Trophoblast cell (in vitro differentiated cells and primary cell): ENCODE results near the gene UCMA.

Experiments
- DNase-seq, 2 donors: peaks; one replicate each; pipeline ENCODE4 v3.0.0-alpha.2; 2016
- H2AFZ ChIP-seq: 2 replicates; pipeline ENCODE4 v1.6.1; 2013; ENCODE audit warnings: low read length, moderate library complexity, mild to moderate bottlenecking; ENCODE audit not compliant: insufficient read depth, poor library complexity
- H2AK5ac ChIP-seq: 2 replicates; pipeline ENCODE4 v1.6.1; 2013; ENCODE audit warnings: mild to moderate bottlenecking, low read length
- H2BK120ac ChIP-seq: 2 replicates; pipeline ENCODE4 v1.6.1; 2013; ENCODE audit warnings: low read length, mild to moderate bottlenecking, moderate library complexity; ENCODE audit not compliant: insufficient read depth, poor library complexity
- H2BK12ac ChIP-seq: 2 replicates; pipeline ENCODE4 v1.6.1; 2013; ENCODE audit warnings: mild to moderate bottlenecking, low read length, moderate library complexity
- H2BK5ac ChIP-seq: 2 replicates; pipeline ENCODE4 v1.6.1; 2013; ENCODE audit warnings: low read length, low read depth, moderate library complexity, mild to moderate bottlenecking; ENCODE audit not compliant: poor library complexity
- H3K14ac ChIP-seq: 2 replicates; pipeline ENCODE4 v1.6.1; 2013; ENCODE audit warnings: mild to moderate bottlenecking, low read length
- H3K18ac ChIP-seq: 2 replicates; pipeline ENCODE4 v1.6.1; 2013; ENCODE audit warnings: mild to moderate bottlenecking, low read length
- H3K23ac ChIP-seq: 2 replicates; pipeline ENCODE4 v1.6.1; 2013; ENCODE audit warnings: low read length
- H3K27ac ChIP-seq: 2 replicates; pipeline ENCODE4 v1.5.1; 2013; ENCODE audit warnings: low read depth, mild to moderate bottlenecking, inconsistent platforms, low read length, moderate library complexity
- H3K27me3 ChIP-seq: 2 replicates; pipeline ENCODE4 v1.6.1; 2013; ENCODE audit warnings: inconsistent platforms, mild to moderate bottlenecking, low read length, moderate library complexity; ENCODE audit not compliant: insufficient read depth
- H3K36me3 ChIP-seq, 2 experiments: 1 replicate in 1 of 2; 2 replicates in 1 of 2; pipeline ENCODE4 v1.6.1; 2013; ENCODE audit warnings: low read length in 2 of 2, mild to moderate bottlenecking in 2 of 2, moderate library complexity in 1 of 2; ENCODE audit not compliant: insufficient read depth in 2 of 2, control insufficient read depth in 1 of 2
- H3K4ac ChIP-seq: 2 replicates; pipeline ENCODE4 v1.6.1; 2013; ENCODE audit warnings: low read depth, mild to moderate bottlenecking, low read length, moderate library complexity
- H3K4me1 ChIP-seq, 2 experiments: 1 replicate in 1 of 2; 2 replicates in 1 of 2; pipeline ENCODE4 v1.6.1; 2013; ENCODE audit warnings: low read length in 2 of 2, mild to moderate bottlenecking in 2 of 2, moderate library complexity in 1 of 2; ENCODE audit not compliant: insufficient read depth in 2 of 2, control insufficient read depth in 1 of 2
- H3K4me2 ChIP-seq: 2 replicates; pipeline ENCODE4 v1.6.1; 2013; ENCODE audit warnings: inconsistent platforms, mild to moderate bottlenecking, low read length, moderate library complexity
- H3K4me3 ChIP-seq: 2 replicates; pipeline ENCODE4 v1.5.1; 2013; ENCODE audit warnings: mild to moderate bottlenecking, low read depth, low read length, inconsistent platforms
- H3K79me1 ChIP-seq: one replicate; pipeline ENCODE4 v1.6.1; 2013; ENCODE audit warnings: low read length
- H3K79me2 ChIP-seq: 2 replicates; pipeline ENCODE4 v1.6.1; 2013; ENCODE audit warnings: low read length, mild to moderate bottlenecking; ENCODE audit not compliant: control insufficient read depth, insufficient read depth, poor library complexity
- H3K9ac ChIP-seq: 2 replicates; pipeline ENCODE4 v1.6.1; 2013; ENCODE audit warnings: mild to moderate bottlenecking, low read length
- H3K9me3 ChIP-seq: 2 replicates; pipeline ENCODE4 v1.6.1; 2013; ENCODE audit warnings: low read depth, mild to moderate bottlenecking, control low read depth, inconsistent platforms, low read length; ENCODE audit not compliant: insufficient read depth
- H4K12ac ChIP-seq: 2 replicates; pipeline ENCODE4 v1.6.1; 2013; ENCODE audit warnings: low read depth, mild to moderate bottlenecking, low read length, moderate library complexity
- H4K8ac ChIP-seq: 2 replicates; pipeline ENCODE4 v1.6.1; 2013; ENCODE audit warnings: low read depth, mild to moderate bottlenecking, low read length, moderate library complexity
- H4K91ac ChIP-seq: one replicate; pipeline ENCODE4 v1.6.1; 2013; ENCODE audit warnings: low read depth, mild to moderate bottlenecking, low read length, moderate library complexity
- WGBS: extraction: QIAGEN DNeasy Blood & Tissue Kit; methylation state at CpG from one replicate; pipeline ENCODE4 v1.1.7; 2013; ENCODE audit warnings: missing lambda C conversion rate; ENCODE audit not compliant: insufficient read length, insufficient coverage; ENCODE audit errors: extremely low coverage; 5-methylcytosine and 5-hydroxymethylcytosine counted together

The UCMA gene

DNA sequence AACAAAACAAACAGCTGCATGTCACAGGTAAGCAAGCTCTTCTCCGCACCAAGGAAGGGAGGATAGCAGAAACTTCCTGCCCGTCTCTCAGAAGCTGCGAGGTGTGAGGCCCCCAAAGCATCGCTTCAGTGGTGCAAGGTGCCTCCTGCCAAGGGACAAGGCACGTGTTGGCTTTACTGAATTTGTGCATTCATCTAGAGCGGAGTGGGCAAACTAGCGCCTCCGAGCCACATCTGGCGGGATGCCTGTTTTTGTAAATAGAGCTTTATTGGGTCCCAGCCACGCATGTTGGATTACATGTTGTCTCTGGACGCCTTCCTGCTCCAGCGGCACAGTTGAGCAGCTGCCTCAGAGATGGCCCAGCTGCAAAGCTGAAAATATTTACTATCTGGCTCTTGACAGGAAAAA, 38.0 kb upstream of the UCMA start:
- Histone ChIP-seq H3K18ac (no peak overlapping the region), H2AFZ (no peak overlapping the region), H3K36me3 (no peaks in the 10 kb centered on the region), H2BK120ac (no peak overlapping the region), H2BK5ac (no peak overlapping the region), H3K23ac (no peak overlapping the region), H3K27me3 (no peaks in the 10 kb centered on the region), H3K4ac (no peak overlapping the region), H3K79me1 (no peaks in the 10 kb centered on the region), H4K12ac (no peak overlapping the region), H3K14ac (no peak overlapping the region), H3K27ac (no peak overlapping the region), H2AK5ac (no peak overlapping the region), H3K9me3 (no peaks in the 10 kb centered on the region), H3K79me2 (no peaks in the 10 kb centered on the region), H2BK12ac (no peak overlapping the region), H4K91ac (no peak overlapping the region), H3K4me3 (no peak overlapping the region), H3K4me2 (no peak overlapping the region), H4K8ac (no peak overlapping the region), H3K9ac (no peak overlapping the region), H3K4me1 (no peaks in the 10 kb centered on the region)
- DNase-seq, result no peak
- no CpG with 5 or more reads among the region's 12 CpGs for WGBS

GRCh38 chr10:13271552-13272163, 37.5 kb upstream of the UCMA start:
- no peak overlapping the region for H4K8ac ChIP-seq
- H3K79me1 ChIP-seq, result no peaks in the 10 kb centered on the region
- H2BK5ac ChIP-seq, result no peak overlapping the region
- no peak overlapping the region for H3K27ac ChIP-seq
- no peak for DNase-seq
- H3K23ac ChIP-seq, result no peak overlapping the region
- WGBS, result no CpG with 5 or more reads among the region's 14 CpGs
- H3K18ac ChIP-seq, result no peak overlapping the region
- peak overlapping the region; percentile 8 for H2AFZ ChIP-seq
- no peak overlapping the region for H2AK5ac ChIP-seq
- no peak overlapping the region for H3K4ac ChIP-seq
- H3K27me3 ChIP-seq, result no peaks in the 10 kb centered on the region
- H4K91ac ChIP-seq, result no peak overlapping the region
- H3K14ac ChIP-seq, result no peak overlapping the region
- H2BK120ac ChIP-seq, result no peak overlapping the region
- H3K9ac ChIP-seq, result no peak overlapping the region
- no peak overlapping the region for H4K12ac ChIP-seq
- no peaks in the 10 kb centered on the region for H3K4me1 ChIP-seq
- H2BK12ac ChIP-seq, result no peak overlapping the region
- H3K9me3 ChIP-seq, result no peaks in the 10 kb centered on the region
- H3K79me2 ChIP-seq, result no peaks in the 10 kb centered on the region
- no peak overlapping the region for H3K4me2 ChIP-seq
- no peaks in the 10 kb centered on the region for H3K36me3 ChIP-seq
- no peak overlapping the region for H3K4me3 ChIP-seq

DNA sequence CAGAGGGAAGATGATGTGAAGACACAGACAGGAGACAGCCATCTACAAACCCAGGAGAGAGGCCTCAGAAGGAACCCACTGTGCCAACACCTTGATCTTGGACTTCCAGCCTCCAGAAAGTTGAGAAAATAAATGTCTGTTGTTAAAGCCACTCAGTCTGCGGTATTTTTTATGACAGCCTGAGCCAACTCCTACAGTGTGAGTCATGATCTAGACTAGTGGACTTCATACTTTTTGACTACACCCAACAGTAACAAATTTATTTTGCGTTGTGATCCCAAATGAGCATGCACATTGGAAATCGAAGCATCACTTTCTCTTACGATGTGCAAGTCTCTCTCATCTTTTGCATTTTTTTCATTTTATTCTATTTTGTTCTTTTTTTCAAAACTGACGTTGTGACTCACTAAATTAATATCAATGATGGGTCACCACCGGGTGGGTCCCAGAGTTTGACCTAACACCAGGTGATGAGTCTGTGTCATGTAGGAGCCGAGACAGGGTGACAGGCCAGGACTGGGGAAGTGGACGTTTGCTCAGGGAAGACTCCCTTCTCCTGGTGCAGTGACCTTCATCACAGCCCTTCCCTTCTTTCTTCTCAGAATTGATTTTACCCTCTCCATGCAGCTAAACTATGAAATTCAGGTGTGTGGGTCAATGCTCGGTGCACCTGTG, 36.8 kb upstream of the UCMA start:
- no peaks in the 10 kb centered on the region for H3K36me3 ChIP-seq
- H3K23ac ChIP-seq, result no peak overlapping the region
- no peak for DNase-seq
- no peaks in the 10 kb centered on the region for H3K27me3 ChIP-seq
- no peak overlapping the region for H4K12ac ChIP-seq
- no peak overlapping the region for H3K4me3 ChIP-seq
- H2BK120ac ChIP-seq, result no peak overlapping the region
- H3K79me1 ChIP-seq, result no peaks in the 10 kb centered on the region
- H3K9ac ChIP-seq, result no peak overlapping the region
- H2BK12ac ChIP-seq, result no peak overlapping the region
- H3K4me2 ChIP-seq, result no peak overlapping the region
- H2BK5ac ChIP-seq, result no peak overlapping the region
- no peaks in the 10 kb centered on the region for H3K79me2 ChIP-seq
- no peak overlapping the region for H3K4ac ChIP-seq
- no peaks in the 10 kb centered on the region for H3K9me3 ChIP-seq
- H2AK5ac ChIP-seq, result no peak overlapping the region
- no peak overlapping the region for H3K18ac ChIP-seq
- no peak overlapping the region for H4K91ac ChIP-seq
- no peak overlapping the region for H3K27ac ChIP-seq
- no peak overlapping the region for H3K14ac ChIP-seq
- H4K8ac ChIP-seq, result no peak overlapping the region
- no peak overlapping the region for H2AFZ ChIP-seq
- no peaks in the 10 kb centered on the region for H3K4me1 ChIP-seq
- no CpG with 5 or more reads among the region's 9 CpGs for WGBS

GRCh38 chr10:13268841-13269240, 34.7 kb upstream of the UCMA start:
- Histone ChIP-seq H3K18ac (no peak overlapping the region), H4K91ac (no peak overlapping the region), H4K12ac (no peak overlapping the region), H2BK12ac (no peak overlapping the region), H3K4me2 (no peak overlapping the region), H3K9ac (no peak overlapping the region), H3K4me3 (no peak overlapping the region), H3K79me2 (no peaks in the 10 kb centered on the region), H3K79me1 (no peaks in the 10 kb centered on the region), H2BK5ac (no peak overlapping the region), H3K36me3 (no peaks in the 10 kb centered on the region), H3K14ac (no peak overlapping the region), H3K4me1 (no peaks in the 10 kb centered on the region), H4K8ac (no peak overlapping the region), H2AFZ (no peak overlapping the region), H2BK120ac (no peak overlapping the region), H3K27ac (no peak overlapping the region), H3K27me3 (no peaks in the 10 kb centered on the region), H2AK5ac (no peak overlapping the region), H3K9me3 (no peaks in the 10 kb centered on the region), H3K4ac (no peak overlapping the region), H3K23ac (no peak overlapping the region)
- no CpG with 5 or more reads among the region's 3 CpGs for WGBS
- DNase-seq, result no peak
